ENCODE measurements around the gene PROZ. TPM values are rescaled to one million over a fixed set of nuclear protein-coding genes. Genes with fewer than 3 reads are reported as not detected.

Gene PROZ
- total RNA-seq, 1 experiment from 2014 or later: not detected

DNA sequence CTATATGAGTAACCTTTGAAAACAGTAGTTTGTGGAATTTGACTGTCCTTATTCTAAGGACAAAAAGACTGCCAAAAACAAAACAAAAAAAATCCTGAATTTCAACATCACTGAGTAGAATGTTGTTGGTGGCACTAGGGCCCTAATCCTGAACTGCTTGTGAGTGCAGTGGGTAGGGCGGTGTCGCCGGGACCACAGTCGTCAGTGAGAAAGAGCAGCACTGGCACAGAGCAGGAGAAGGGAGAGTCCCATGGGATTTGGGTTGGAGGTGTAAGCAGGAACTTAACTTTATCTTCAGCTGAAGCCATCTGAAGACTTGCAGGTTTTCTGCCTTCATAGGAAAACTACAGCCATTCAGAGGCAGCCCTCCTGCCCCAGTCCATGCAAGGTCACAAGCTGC lies 44.5 kb downstream of the PROZ start:
- Histone ChIP-seq H3K4me3 (replicated peaks in 1 of 2; ENCODE audit: low read depth in 1 of 2, low read length in 2 of 2) (no peak overlapping the region), H3K36me3 (ENCODE audit: control insufficient read depth in 1 of 2, insufficient read depth in 2 of 2, low read length in 2 of 2) (peaks cover 12 to 36% of the 10 kb centered on the region in 2 experiments), H3K27ac (ENCODE audit: low read depth, low read length) (no peak overlapping the region), H3K4me2 (ENCODE audit: low read length) (no peak overlapping the region), H2AFZ (ENCODE audit: low read depth, low read length, poor library complexity, severe bottlenecking) (no peak overlapping the region), H3K9me2 (ENCODE audit: insufficient read depth) (no peaks in the 10 kb centered on the region), H4K20me1 (ENCODE audit: insufficient read depth) (peaks cover 9% of the 10 kb centered on the region; the same call in 1 of the 2 replicates), H3K4me1 (ENCODE audit: control insufficient read depth in 1 of 2, insufficient read depth in 2 of 2, low read length in 2 of 2) (peaks cover 7 to 13% of the 10 kb centered on the region in 2 experiments; a peak in 3 of 4 replicates), H3K9me3 (ENCODE audit: control insufficient read depth in 1 of 2, insufficient read depth in 1 of 2, low read depth in 1 of 2, low read length in 2 of 2) (no peaks in the 10 kb centered on the region), H3K27me3 (ENCODE audit: insufficient read depth, low read length) (no peaks in the 10 kb centered on the region), H3K9ac (ENCODE audit: low read length) (no peak overlapping the region), H3K79me2 (ENCODE audit: insufficient read depth, low read length) (peaks cover 95% of the 10 kb centered on the region)
- RAD21 ChIA-PET (ENCODE audit: low non-redundant PET in 1 of 2, low total read pairs in 2 of 2, uncharacterized antibody in 2 of 2, unreplicated experiment in 2 of 2): no interaction called here
- CTCF ChIA-PET: no interaction called here
- intact Hi-C loops (cut with micrococcal nuclease): no loop called here
- no TSS peak for BruUV-seq (replicated peaks)
- no peak for TF ChIP-seq ZNF274 (IDR thresholded peaks at IDR 0.05; ENCODE audit: low read depth, low read length)
- ATAC-seq: no peak
- POLR2A ChIA-PET: no interaction called here
- no peak for DNase-seq (ENCODE audit: low read depth, low spot score)

DNA sequence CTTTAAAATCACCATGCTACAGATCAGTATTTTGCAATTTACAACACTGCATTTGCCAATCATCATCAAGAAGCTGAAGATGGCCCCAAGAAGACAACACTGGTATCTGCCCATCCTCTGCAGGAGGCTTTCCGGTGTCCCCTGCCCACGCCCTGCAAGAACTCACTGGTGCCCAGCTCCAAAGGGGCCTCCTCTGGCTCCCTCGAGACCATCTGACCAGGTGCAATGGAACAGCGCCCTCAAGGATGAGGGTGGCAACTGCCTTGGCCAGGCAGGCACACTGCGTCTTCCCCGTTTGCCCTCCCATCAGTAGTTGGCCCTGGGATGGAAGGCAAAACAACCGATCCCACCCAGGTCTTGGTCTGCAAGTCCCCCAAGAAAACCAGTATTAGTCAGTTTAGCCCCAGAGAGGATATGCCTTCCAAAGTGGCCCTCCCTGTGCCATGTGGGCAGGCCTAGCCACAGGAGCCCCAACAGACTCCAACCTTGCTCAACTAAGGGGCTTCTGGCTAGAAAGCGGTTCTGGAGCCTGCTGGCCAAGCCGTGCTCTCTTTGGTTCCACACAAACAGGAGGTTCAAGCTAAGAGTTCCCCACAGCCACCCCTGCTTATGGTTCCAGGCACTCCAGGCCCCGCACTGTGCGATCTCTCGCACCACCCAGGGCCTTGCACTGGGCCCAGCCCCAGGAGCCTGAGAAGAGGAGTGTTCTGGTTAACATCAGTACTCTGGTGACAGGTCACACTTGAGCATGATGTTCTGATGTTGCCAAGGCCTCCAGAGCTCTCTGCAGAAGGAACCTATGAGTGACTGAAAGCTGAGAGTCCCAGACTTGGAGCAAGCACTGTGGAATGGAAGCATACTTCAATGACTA lies 45.3 kb downstream of the PROZ start:
- TF ChIP-seq POLR2AphosphoS5 (IDR thresholded peaks at IDR 0.05; ENCODE audit: low read depth, low read length): no peak
- no peak for TF ChIP-seq ELF1 (IDR thresholded peaks at IDR 0.05; ENCODE audit: borderline replicate concordance, low read depth)
- no peak for TF ChIP-seq TCF7L2 (IDR thresholded peaks at IDR 0.05; ENCODE audit: borderline replicate concordance, extremely low read depth, insufficient read depth, insufficient read length)
- no peak for TF ChIP-seq CBX3 (IDR thresholded peaks at IDR 0.05; ENCODE audit: low read depth)
- TF ChIP-seq ZNF274 (IDR thresholded peaks at IDR 0.05; ENCODE audit: low read depth, low read length): no peak
- TF ChIP-seq ZFX (IDR thresholded peaks at IDR 0.05): no peak
- TF ChIP-seq SIN3A (IDR thresholded peaks at IDR 0.05; ENCODE audit: low read depth): no peak
- no peak for TF ChIP-seq EZH2 (IDR thresholded peaks at IDR 0.05)
- TF ChIP-seq, protein P1, sequence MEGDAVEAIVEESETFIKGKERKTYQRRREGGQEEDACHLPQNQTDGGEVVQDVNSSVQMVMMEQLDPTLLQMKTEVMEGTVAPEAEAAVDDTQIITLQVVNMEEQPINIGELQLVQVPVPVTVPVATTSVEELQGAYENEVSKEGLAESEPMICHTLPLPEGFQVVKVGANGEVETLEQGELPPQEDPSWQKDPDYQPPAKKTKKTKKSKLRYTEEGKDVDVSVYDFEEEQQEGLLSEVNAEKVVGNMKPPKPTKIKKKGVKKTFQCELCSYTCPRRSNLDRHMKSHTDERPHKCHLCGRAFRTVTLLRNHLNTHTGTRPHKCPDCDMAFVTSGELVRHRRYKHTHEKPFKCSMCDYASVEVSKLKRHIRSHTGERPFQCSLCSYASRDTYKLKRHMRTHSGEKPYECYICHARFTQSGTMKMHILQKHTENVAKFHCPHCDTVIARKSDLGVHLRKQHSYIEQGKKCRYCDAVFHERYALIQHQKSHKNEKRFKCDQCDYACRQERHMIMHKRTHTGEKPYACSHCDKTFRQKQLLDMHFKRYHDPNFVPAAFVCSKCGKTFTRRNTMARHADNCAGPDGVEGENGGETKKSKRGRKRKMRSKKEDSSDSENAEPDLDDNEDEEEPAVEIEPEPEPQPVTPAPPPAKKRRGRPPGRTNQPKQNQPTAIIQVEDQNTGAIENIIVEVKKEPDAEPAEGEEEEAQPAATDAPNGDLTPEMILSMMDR (IDR thresholded peaks at IDR 0.05 in 2 of 3, conservative IDR thresholded peaks at IDR 0.05 in 1 of 3; ENCODE audit: borderline replicate concordance in 1 of 3, insufficient read depth in 1 of 3, low read depth in 2 of 3, low read length in 2 of 3): no peak
- TF ChIP-seq YY1 (IDR thresholded peaks at IDR 0.05; ENCODE audit: extremely low read depth, insufficient replicate concordance, low read depth, low read length): no peak
- no peak for TF ChIP-seq FOSL1 (IDR thresholded peaks at IDR 0.05; ENCODE audit: low read depth)
- no peaks in the 10 kb centered on the region for H3K9me2 ChIP-seq (ENCODE audit: insufficient read depth)
- H4K20me1 ChIP-seq (ENCODE audit: insufficient read depth): peaks cover 9% of the 10 kb centered on the region; the same call in 1 of the 2 replicates
- no peak for ATAC-seq
- DNase-seq (ENCODE audit: low read depth, low spot score): no peak
- H3K79me2 ChIP-seq (ENCODE audit: insufficient read depth, low read length): peaks cover 97% of the 10 kb centered on the region
- CTCF ChIA-PET: no interaction called here
- no TSS peak for BruUV-seq (replicated peaks)
- H3K4me1 ChIP-seq (ENCODE audit: control insufficient read depth in 1 of 2, insufficient read depth in 2 of 2, low read length in 2 of 2): peaks cover 7 to 13% of the 10 kb centered on the region in 2 experiments; a peak in 3 of 4 replicates
- RAD21 ChIA-PET (ENCODE audit: low non-redundant PET in 1 of 2, low total read pairs in 2 of 2, uncharacterized antibody in 2 of 2, unreplicated experiment in 2 of 2): no interaction called here
- no peak overlapping the region for H3K4me3 ChIP-seq (replicated peaks in 1 of 2; ENCODE audit: low read depth in 1 of 2, low read length in 2 of 2)
- intact Hi-C loops (cut with micrococcal nuclease): no loop called here
- no peaks in the 10 kb centered on the region for H3K9me3 ChIP-seq (ENCODE audit: control insufficient read depth in 1 of 2, insufficient read depth in 1 of 2, low read depth in 1 of 2, low read length in 2 of 2)
- H3K27me3 ChIP-seq (ENCODE audit: insufficient read depth, low read length): no peaks in the 10 kb centered on the region
- H3K27ac ChIP-seq (ENCODE audit: low read depth, low read length): no peak overlapping the region
- no peak overlapping the region for H3K9ac ChIP-seq (ENCODE audit: low read length)
- no peak overlapping the region for H3K4me2 ChIP-seq (ENCODE audit: low read length)
- no peak overlapping the region for H2AFZ ChIP-seq (ENCODE audit: low read depth, low read length, poor library complexity, severe bottlenecking)
- H3K36me3 ChIP-seq (ENCODE audit: control insufficient read depth in 1 of 2, insufficient read depth in 2 of 2, low read length in 2 of 2): peaks cover 8 to 32% of the 10 kb centered on the region in 2 experiments
- POLR2A ChIA-PET: no interaction called here

Measured in HCT116 (cell line).